PFSK-1 (cell line): Measurements from ENCODE around the gene GLA.

ENCODE experiments used
- FOXP2 ChIP-seq: optimal IDR thresholded peaks from 2 replicates; pipeline ENCODE3; 2011; ENCODE audit warnings: borderline replicate concordance, control low read depth, inconsistent platforms; ENCODE audit not compliant: insufficient read depth; ENCODE audit errors: extremely low read length, extremely low read depth
- POLR2AphosphoS5 ChIP-seq: IDR thresholded peaks from 2 replicates; pipeline ENCODE4 v1.6.1; 2012; ENCODE audit warnings: low read depth, mild to moderate bottlenecking, control low read depth, low read length, moderate library complexity
- SIN3A ChIP-seq: IDR thresholded peaks from 2 replicates; pipeline ENCODE4 v1.6.1; 2012; ENCODE audit warnings: mild to moderate bottlenecking, low read length, moderate library complexity, borderline replicate concordance; ENCODE audit not compliant: insufficient read depth
- TAF1 ChIP-seq: IDR thresholded peaks from 2 replicates; pipeline ENCODE4 v1.6.1; 2012; ENCODE audit warnings: low read length, control low read depth, borderline replicate concordance; ENCODE audit not compliant: insufficient read depth
- TF ChIP-seq, protein P1 (sequence below), 2 experiments: IDR thresholded peaks; 2 replicates each; pipeline versions ENCODE4 v1.6.1 to v1.8.0; 2011 to 2012; ENCODE audit warnings: low read depth in 2 of 2, low read length in 2 of 2, control low read depth in 1 of 2, inconsistent platforms in 1 of 2, mild to moderate bottlenecking in 1 of 2, moderate library complexity in 1 of 2; ENCODE audit not compliant: insufficient read depth in 1 of 2

The GLA gene

DNA sequence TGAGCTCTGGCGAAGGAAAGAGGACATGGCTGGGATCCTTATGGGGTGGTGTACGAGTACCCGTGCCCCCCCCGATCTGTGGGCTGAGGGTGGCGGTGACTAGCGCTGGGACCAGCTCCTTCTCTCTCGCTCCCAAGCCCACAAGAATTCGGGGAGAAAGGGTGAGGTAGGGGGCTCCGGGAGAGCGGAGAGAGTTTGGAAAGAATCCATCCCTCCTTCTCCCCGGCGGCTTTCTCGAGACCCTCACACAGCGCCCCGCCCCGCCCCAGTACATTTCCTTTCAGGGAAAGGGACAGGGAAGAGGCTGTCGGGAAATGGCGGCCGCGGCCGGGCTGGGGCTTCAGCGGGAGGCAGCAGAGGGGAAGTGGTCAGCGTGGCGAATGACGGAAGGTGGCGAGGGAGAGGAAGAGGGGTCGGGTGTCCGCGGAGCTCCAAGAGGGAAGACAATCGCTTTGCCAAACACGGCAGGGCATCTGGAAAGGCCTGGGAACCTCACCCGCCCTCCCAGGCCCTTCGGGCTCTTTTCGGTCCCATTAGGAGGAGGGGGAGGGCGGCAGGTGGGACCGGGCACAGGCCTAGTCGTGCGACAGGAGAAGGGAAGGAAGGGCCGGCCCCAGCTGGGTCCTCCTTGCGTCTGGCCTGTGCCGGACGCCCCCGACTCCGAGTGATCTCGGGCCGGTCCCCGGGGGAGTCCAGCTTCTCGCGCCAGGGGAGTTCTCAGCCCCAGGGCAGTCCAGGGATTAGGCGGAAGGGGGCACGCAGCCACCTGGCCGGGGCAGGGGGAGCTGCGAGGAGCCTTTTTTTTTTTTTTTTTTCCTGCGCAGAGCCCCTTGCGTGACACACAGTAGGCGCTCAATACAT lies 10.5 kb upstream of the GLA start:
- TF ChIP-seq FOXP2 (no peak), SIN3A (no peak), TAF1 (peak; percentile 62; the same call in 1 of the 2 replicates), POLR2AphosphoS5 (peak; percentile 77)
- TF ChIP-seq, protein P1, sequence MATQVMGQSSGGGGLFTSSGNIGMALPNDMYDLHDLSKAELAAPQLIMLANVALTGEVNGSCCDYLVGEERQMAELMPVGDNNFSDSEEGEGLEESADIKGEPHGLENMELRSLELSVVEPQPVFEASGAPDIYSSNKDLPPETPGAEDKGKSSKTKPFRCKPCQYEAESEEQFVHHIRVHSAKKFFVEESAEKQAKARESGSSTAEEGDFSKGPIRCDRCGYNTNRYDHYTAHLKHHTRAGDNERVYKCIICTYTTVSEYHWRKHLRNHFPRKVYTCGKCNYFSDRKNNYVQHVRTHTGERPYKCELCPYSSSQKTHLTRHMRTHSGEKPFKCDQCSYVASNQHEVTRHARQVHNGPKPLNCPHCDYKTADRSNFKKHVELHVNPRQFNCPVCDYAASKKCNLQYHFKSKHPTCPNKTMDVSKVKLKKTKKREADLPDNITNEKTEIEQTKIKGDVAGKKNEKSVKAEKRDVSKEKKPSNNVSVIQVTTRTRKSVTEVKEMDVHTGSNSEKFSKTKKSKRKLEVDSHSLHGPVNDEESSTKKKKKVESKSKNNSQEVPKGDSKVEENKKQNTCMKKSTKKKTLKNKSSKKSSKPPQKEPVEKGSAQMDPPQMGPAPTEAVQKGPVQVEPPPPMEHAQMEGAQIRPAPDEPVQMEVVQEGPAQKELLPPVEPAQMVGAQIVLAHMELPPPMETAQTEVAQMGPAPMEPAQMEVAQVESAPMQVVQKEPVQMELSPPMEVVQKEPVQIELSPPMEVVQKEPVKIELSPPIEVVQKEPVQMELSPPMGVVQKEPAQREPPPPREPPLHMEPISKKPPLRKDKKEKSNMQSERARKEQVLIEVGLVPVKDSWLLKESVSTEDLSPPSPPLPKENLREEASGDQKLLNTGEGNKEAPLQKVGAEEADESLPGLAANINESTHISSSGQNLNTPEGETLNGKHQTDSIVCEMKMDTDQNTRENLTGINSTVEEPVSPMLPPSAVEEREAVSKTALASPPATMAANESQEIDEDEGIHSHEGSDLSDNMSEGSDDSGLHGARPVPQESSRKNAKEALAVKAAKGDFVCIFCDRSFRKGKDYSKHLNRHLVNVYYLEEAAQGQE (IDR thresholded peaks at IDR 0.05; ENCODE audit: insufficient read depth in 1 of 2, low read depth in 2 of 2, low read length in 2 of 2), result no peak

DNA sequence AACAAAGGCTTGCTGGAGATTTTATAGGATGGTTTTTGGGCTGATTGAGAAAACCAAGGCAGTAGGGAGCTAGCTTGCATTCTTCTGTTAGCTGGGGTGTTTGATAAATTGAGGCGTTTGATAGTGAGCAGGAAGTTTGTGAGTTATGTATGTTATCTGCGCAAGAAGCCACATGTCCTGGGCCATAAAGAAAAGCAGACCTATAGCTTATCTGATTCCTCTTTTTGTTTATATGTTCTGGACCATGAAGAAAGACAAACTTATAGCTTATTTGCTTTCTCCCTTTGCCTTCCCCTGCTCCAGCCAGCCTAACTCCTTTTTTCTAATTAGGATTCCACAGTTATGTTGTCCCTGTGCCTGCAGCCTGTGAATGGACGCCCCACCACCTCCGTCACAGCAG lies 9.5 kb upstream of the GLA start:
- TF ChIP-seq SIN3A (no peak), TAF1 (no peak), FOXP2 (no peak), POLR2AphosphoS5 (no peak)
- TF ChIP-seq, protein P1 (IDR thresholded peaks at IDR 0.05; ENCODE audit: insufficient read depth in 1 of 2, low read depth in 2 of 2, low read length in 2 of 2), result no peak

DNA sequence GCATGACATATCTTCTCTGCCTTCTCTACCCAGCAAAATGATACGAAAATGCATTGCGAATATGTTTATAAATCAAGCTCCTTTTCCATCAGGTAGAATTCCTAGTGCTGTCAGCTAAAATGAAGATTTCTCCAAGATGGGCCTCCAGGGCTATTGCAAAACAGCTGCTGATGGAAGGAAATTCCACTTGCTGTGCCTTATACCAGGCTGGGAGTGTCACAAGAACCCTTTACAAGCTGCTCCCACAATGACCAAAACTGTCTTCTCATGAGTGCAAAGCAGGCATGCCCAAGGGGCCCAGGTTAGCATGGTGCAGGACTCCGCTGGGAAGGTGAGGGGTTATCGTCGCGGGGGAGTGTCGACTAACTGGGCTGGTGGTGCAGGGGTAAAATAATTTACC lies 9.0 kb upstream of the GLA start:
- TF ChIP-seq SIN3A (no peak), TAF1 (no peak), FOXP2 (no peak)
- TF ChIP-seq, protein P1 (IDR thresholded peaks at IDR 0.05; ENCODE audit: insufficient read depth in 1 of 2, low read depth in 2 of 2, low read length in 2 of 2), result no peak

DNA sequence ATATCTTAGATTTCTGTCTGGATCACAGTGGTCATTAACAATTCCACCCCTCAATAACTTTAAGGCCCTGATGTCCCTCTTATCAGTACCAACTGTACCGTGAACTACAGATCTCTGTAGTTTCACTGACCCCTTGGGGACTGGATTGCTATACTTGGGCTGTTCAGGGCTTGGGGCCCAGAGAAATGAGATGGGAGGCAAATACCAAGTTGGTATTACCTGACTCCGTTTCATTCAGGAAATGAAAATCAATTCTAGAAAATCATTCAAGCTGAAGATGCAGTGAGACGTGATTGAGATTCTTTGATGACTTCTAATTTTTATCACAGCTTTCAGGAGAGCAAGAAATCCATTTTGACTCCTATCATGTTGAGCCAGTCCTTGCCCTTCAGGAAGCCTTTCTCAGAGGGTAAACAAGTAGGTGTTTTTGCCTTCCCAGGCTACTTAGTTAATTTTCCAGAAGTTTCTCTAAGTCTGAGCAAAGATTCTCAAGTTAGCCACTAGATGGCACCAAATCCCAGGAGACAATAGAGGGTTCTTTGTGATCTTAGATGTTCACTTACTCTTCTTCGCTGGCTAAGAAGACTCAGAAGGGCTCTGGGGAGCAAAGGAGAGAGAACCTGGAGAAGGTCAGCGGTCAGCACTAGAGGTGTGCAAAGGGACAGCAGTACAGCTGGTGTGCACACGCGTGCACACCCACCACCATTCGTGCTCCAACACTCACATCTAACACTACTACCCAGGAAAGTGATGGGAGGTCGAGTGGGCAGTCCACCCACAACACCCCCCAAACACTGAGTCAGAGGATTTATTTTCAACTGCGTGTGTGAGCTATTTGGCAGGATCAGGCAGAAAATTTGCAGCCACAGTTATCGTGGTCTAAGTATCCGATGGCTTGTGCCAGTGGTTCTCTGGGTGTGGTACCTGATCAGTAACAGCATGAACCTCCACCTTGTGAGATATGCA lies 7.7 kb upstream of the GLA start:
- TF ChIP-seq FOXP2 (no peak), POLR2AphosphoS5 (no peak), SIN3A (no peak), TAF1 (no peak)
- TF ChIP-seq, protein P1 (IDR thresholded peaks at IDR 0.05; ENCODE audit: insufficient read depth in 1 of 2, low read depth in 2 of 2, low read length in 2 of 2), result no peak
